GM19468 (cell line): ENCODE measurements around the gene SOX6.

ENCODE experiments used
- ATAC-seq: cut with Tn5 transposase; IDR thresholded peaks from one replicate; pipeline ENCODE4 v1.9.1; 2021; ENCODE audit warnings: mild to moderate bottlenecking, moderate library complexity, moderate number of reproducible peaks; ENCODE audit not compliant: unreplicated experiment; ENCODE audit errors: extremely low read depth

The SOX6 gene

GRCh38 chr11:16216831-16217230 is 139.5 kb downstream of the SOX6 start:
- ATAC-seq: no peak

- no peak for ATAC-seq
These were observed 141.0 kb downstream of the SOX6 start for GRCh38 chr11:16215352-16215751.

- ATAC-seq: no peak
These were observed 144.9 kb downstream of the SOX6 start for GRCh38 chr11:16211407-16211806.

GRCh38 chr11:16204261-16204660 is 152.1 kb downstream of the SOX6 start:
- no peak for ATAC-seq

GRCh38 chr11:16195651-16196050 is 160.7 kb downstream of the SOX6 start:
- ATAC-seq: no peak

DNA sequence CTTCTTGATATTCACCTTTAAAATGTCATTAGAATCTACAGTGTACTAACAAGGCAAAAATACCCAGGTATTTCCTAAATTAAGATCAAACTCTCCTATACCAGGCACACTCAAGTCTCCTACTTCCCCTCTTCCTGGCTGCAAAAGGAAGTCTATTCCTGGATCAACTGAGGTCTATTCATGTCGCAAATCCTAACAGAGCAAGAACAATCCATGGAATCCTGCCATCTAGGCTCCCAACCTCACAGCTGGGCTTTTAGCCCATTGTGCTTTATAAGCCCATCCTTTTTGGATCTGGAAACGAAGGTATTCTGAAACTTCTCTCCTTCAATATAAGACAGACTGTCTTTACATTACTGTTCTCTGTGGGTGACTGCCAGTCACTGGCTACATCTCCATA is 161.8 kb downstream of the SOX6 start:
- ATAC-seq: no peak

GRCh38 chr11:16193897-16194381 is 162.4 kb downstream of the SOX6 start:
- ATAC-seq: no peak

- ATAC-seq: no peak
These were observed 164.5 kb downstream of the SOX6 start for GRCh38 chr11:16191868-16192240.

- no peak for ATAC-seq
These were observed 165.0 kb downstream of the SOX6 start for GRCh38 chr11:16191212-16191867.

GRCh38 chr11:16186680-16187079 is 169.7 kb downstream of the SOX6 start:
- no peak for ATAC-seq

DNA sequence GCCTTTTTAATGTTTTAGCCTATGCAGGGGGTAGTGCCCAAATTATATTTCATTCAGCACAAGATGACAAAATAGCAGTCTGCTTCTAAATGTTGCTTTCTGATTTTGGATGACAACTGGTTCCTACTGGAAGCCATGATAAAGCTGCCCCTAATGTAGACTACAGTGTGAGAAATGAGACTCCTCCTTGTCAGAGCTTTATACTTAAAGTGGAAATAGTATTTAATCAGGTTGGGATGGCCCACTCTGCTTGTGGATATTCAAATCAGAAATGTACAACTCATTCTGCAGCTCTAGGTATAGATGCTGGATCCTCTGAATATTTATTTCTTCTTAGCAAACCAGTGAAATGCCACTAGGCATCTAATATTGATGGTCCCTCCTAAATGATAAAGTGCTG is 171.3 kb downstream of the SOX6 start:
- ATAC-seq: no peak

- ATAC-seq: no peak
These were observed 171.8 kb downstream of the SOX6 start for GRCh38 chr11:16184588-16184987.

GRCh38 chr11:16182553-16182952 is 173.8 kb downstream of the SOX6 start:
- no peak for ATAC-seq

- no peak for ATAC-seq
These were observed 175.5 kb downstream of the SOX6 start for GRCh38 chr11:16180868-16181267.

- no peak for ATAC-seq
These were observed 176.7 kb downstream of the SOX6 start for GRCh38 chr11:16179676-16180075.

DNA sequence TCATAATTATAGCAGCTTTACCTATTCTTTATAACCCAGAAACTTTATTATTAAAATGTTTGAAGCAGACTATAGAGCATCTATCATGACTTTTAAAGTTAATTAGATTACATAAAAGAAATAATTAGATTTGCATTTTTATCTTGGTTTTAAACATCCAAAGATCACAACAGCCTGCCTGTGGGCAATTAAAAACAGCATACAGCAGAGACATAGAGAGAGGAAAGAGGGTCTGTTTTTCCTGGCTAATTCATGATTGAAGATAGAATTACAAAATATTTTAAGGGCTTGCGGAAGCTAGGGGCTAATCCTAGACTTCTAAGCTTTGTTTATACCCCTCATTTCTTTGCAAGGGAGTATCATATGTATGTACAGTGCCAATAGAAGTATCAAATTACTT is 178.1 kb downstream of the SOX6 start:
- ATAC-seq: no peak

DNA sequence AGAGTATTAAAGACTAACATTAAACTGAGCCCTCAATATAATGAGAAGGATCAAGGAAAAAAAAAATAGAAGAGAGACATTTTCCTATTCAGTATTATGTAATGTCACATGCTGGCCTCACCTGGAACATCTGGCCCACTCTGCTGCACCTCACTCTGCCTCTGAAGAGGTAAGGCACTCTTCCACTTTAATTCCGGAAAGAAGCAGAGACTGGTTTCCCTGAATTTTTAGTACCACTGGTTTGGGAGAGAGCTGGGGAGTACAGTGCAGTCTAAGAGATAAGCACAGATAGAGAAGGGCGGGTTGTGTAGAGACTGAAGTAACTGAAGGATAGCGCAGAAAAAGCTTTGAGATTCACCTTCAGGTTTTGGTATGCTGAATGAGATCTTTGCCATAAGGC is 178.7 kb downstream of the SOX6 start:
- ATAC-seq: no peak

GRCh38 chr11:16173798-16174197 is 182.5 kb downstream of the SOX6 start:
- ATAC-seq: no peak

- ATAC-seq: no peak
These were observed 184.5 kb downstream of the SOX6 start for GRCh38 chr11:16171882-16172281.

GRCh38 chr11:16169956-16170847 is 186.1 kb downstream of the SOX6 start:
- no peak for ATAC-seq

GRCh38 chr11:16169541-16169940 is 186.8 kb downstream of the SOX6 start:
- ATAC-seq: no peak
